Epithelial cell of proximal tubule (primary cell): Measurements from ENCODE around the gene ANO10. TPM values are rescaled to one million over a fixed set of nuclear protein-coding genes. Genes with fewer than 3 reads are reported as not detected.

Experiments used
- DNase-seq: peaks from one replicate; pipeline ENCODE4 v3.0.0-alpha.2; 2011; ENCODE audit warnings: low read depth
- H3K4me3 ChIP-seq: 2 replicates; pipeline ENCODE4 v1.5.1; 2011; ENCODE audit warnings: low read depth, mild to moderate bottlenecking, low read length
- CTCF ChIP-seq: conservative IDR thresholded peaks from 2 replicates; pipeline ENCODE4 v1.5.1; 2012; ENCODE audit warnings: low read depth, mild to moderate bottlenecking, low read length
- total RNA-seq: library from RNA; depleted of rRNA; stranded (reverse); fragments of >200 nt; gene quantifications from 2 replicates; pipeline ENCODE4 v1.2.3, GENCODE V29; 2015

The ANO10 gene
- total RNA-seq, 1 donor from 2014 or later: 30.7 TPM

- no peak overlapping the region for H3K4me3 ChIP-seq
- no peak for TF ChIP-seq CTCF
- no peak for DNase-seq
Observed at GRCh38 chr3:43624619-43625305, 3.0 kb upstream of the ANO10 start.

DNA sequence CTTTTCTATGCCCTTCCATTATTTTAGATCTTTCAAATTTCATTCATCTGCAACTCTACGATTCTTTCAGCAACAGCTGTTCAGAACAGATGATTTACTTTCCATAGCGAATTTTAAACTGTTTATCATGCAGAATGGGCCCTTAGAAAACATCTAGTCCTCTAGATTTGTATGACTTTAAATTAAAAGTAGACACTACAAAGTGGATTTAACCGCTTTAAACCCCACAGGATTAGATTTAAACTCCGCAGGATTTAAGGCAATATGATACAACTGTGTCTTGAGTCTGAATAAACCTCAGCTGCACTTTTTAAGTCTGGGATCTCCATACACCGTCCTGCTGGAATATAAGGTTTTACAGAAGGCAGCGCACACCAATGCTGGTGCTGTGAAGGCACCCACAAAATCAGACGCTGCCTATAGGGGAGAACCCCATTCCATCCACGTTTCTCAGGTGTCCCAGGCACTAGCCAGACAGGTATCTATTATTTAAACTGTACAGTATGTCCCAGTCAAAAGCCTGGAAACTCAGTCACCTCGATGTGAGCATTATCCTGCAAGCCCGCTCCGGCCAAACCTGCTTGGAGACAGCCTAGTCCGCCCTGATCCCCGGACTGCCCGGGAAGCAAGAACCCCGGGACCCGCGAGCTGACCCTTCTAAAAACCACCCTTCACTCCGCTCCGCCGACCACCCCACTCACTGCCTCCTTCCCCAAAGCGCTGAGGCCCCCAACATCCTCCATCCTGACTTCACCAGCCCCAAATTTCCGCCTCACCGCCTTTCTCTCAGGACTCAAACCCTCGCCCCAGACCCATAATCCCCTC lies 768 bp downstream of the ANO10 start:
- no peak for DNase-seq
- H3K4me3 ChIP-seq: peak overlapping the region; percentile 71
- TF ChIP-seq CTCF: no peak

DNA sequence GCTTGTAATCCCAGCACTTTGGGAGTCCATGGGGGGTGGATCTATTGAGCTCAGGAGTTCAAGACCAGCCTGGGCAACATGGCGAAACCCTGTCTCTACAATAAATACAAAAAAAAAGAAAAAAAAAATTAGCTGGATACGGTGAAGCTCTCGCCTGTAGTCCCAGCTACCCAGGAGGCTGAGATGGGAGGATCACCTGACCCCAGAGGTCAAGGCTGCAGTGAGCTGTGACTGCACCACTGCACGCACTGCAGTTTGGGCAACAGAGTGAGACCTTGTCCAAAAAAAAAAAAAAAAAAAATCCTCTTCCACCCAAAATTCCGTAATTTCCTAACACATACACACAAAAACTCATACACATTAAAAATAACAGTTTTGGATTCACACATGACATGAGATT lies 2.2 kb downstream of the ANO10 start:
- no peak overlapping the region for H3K4me3 ChIP-seq
- TF ChIP-seq CTCF: no peak
- no peak for DNase-seq

DNA sequence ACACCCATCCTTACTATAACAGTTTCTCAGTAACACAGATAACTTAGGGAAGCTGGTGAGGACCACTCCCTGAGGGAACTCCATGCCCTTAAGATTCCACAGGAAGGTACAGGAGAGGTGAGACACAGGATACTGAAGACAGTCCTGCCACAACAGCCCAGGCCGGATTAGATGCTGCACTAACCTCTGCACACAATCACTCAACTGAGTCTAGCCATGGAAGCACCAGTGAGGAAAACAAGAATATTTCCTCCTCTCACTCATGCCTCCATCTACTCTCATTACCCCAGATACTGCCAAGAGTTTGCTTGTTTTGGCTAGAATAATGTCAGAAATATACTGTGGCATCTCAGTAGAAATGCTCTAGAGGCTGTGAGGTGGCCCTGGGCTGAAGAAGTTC lies 3.7 kb downstream of the ANO10 start:
- DNase-seq: no peak
- TF ChIP-seq CTCF: no peak
- no peak overlapping the region for H3K4me3 ChIP-seq

- TF ChIP-seq CTCF: no peak
- DNase-seq: no peak
- no peak overlapping the region for H3K4me3 ChIP-seq
Observed at GRCh38 chr3:43616034-43616433, 5.8 kb downstream of the ANO10 start.

DNA sequence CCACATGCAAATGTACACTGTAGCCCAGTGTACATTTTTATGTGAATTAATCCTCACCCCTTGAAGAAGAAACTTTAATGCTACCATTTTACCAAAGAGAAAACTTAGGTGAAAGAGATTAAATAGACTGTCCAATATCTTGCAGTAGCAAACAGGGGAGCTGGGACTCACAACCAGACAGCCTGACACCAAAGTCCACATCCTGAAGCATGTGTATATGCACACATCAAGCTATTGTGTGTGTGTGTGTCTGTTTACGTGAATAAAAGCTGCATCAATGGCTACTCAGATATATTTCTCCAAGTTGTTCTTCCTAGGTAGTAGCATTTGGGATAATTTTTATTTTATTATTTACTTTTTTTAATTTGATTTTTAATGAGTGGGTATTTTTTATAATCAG lies 6.7 kb downstream of the ANO10 start:
- DNase-seq: no peak
- no peak for TF ChIP-seq CTCF
- H3K4me3 ChIP-seq: no peak overlapping the region

DNA sequence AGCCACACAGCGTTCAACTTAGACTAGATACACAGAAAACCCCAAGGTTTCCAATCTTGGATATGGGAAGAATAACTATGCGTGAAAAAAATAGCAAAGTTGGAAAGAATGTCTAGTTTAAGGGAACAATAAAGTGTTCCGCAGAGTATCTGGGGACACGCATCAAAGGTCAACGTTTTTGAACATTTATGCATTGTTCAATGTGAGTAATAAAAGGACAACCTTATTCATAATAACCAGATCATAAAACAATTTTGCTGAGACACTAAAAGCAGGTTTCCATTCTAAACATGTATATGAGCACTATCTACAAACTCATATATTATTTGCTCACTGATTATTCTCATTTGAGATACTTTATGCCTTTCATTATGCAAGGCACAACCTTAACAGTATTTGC lies 7.8 kb downstream of the ANO10 start:
- no peak for TF ChIP-seq CTCF
- H3K4me3 ChIP-seq: no peak overlapping the region
- no peak for DNase-seq
